HUDEP-2 (cell line): ENCODE results near the gene ISOC2.
"Not testable (repeated sequence)": the region's sequence is repeated elsewhere in the genome, so short reads cannot be mapped to it uniquely, and the experiment has no call there.

Experiments used
- DNase-seq, 76 experiments: peaks; one replicate each; lab custom pipeline; 2025; ENCODE audit not compliant: unreplicated experiment in 76 of 76; lab: John Stamatoyannopoulos, UW

Gene ISOC2

GRCh38 chr19:55419624-55420236 is 41.7 kb downstream of the ISOC2 start:
- DNase-seq: no peak

GRCh38 chr19:55419103-55419502 is 42.3 kb downstream of the ISOC2 start:
- no peak for DNase-seq

GRCh38 chr19:55418185-55418584 is 43.3 kb downstream of the ISOC2 start:
- peak in 63 of 76 experiments; percentile 21 to 82 (median 54) for DNase-seq

GRCh38 chr19:55410168-55410567 is 51.3 kb downstream of the ISOC2 start:
- DNase-seq: no peak

GRCh38 chr19:55409179-55409578 is 52.3 kb downstream of the ISOC2 start:
- not testable (repeated sequence) for DNase-seq

GRCh38 chr19:55408533-55408872 is 52.9 kb downstream of the ISOC2 start:
- DNase-seq: no peak

GRCh38 chr19:55407800-55408532 is 53.5 kb downstream of the ISOC2 start:
- peak; percentile 90 to 100 (median 99) for DNase-seq

GRCh38 chr19:55407550-55407799 is 54.0 kb downstream of the ISOC2 start, which contains the start of gene UBE2S:
Gene UBE2S (minus strand): TSS chr19:55407788. CDS start chr19:55407589, 199 bp downstream.
- not testable (repeated sequence) for DNase-seq

GRCh38 chr19:55406826-55407549 is 54.5 kb downstream of the ISOC2 start:
- DNase-seq: peak in 36 of 76 experiments; percentile 19 to 65 (median 42)

GRCh38 chr19:55406091-55406825 is 55.2 kb downstream of the ISOC2 start:
- no peak for DNase-seq

GRCh38 chr19:55405638-55406037 is 55.8 kb downstream of the ISOC2 start:
- no peak for DNase-seq
